ENCODE results near the gene DDX41. TPM values are rescaled to one million over a fixed set of nuclear protein-coding genes. Genes with fewer than 3 reads are reported as not detected.

DDX41 gene
- total and polyA plus RNA-seq, 2 donors = 71.3 to 78.0 TPM

DNA sequence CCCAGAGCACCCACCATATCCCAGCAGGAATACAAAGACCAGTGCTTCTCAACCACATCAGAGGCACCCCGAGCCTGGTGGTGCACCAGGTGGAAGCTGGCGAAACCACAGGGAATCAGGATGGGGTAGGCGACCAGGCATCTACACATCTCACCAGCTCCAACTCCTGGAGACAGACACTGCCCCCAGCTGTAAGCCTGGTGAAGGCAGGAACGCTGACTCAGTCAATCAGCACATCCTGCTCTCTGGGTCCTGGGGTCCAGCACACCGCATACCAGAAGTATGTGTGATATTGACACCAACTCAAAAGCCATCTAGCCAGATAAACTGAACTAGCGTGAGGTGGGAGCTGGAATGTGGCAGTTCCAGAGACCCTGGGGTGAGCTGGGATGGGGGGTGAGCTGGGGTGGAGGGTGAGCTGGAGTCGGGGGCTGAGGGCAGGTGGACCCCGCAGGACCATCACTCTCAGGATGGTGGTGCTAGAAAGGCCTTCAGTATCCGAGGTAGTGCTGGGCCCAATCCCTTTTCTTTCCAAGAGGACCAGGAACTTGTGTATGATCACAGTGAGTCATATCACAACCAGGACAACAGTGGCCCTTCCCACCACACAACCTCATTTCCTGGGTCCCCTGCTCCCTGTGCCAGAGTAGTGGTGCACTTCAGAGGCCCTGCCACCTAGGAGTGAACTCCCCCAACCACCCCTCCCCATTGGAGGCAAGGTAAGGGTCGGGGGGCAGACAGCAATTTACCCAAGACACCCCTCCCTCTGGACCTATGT, 45.8 kb downstream of the DDX41 start:
- Histone ChIP-seq H3K9me3 (ENCODE audit: control insufficient read depth in 2 of 2, insufficient read depth in 1 of 2, low read length in 1 of 2) (peaks cover 0 to 3% of the 10 kb centered on the region in 2 donors), H3K4me3 (ENCODE audit: low read length in 2 of 2) (no peak overlapping the region), H3K27ac (ENCODE audit: low read depth in 1 of 2, low read length in 1 of 2) (no peak overlapping the region), H3K27me3 (ENCODE audit: control insufficient read depth in 2 of 2, insufficient read depth in 1 of 2, low read length in 1 of 2) (peaks cover 0 to 8% of the 10 kb centered on the region in 2 donors), H3K36me3 (ENCODE audit: control insufficient read depth in 2 of 2, insufficient read depth in 2 of 2, low read length in 1 of 2) (peaks cover 28 to 33% of the 10 kb centered on the region in 2 donors), H3K4me1 (ENCODE audit: control insufficient read depth in 2 of 2, insufficient read depth in 2 of 2, low read length in 2 of 2) (peaks cover 24 to 53% of the 10 kb centered on the region in 2 donors)
- WGBS = 81% methylated on average over 10 of the region's 10 CpGs
- no peak for DNase-seq (ENCODE audit: low read depth in 6 of 9, low spot score in 9 of 9)

DNA sequence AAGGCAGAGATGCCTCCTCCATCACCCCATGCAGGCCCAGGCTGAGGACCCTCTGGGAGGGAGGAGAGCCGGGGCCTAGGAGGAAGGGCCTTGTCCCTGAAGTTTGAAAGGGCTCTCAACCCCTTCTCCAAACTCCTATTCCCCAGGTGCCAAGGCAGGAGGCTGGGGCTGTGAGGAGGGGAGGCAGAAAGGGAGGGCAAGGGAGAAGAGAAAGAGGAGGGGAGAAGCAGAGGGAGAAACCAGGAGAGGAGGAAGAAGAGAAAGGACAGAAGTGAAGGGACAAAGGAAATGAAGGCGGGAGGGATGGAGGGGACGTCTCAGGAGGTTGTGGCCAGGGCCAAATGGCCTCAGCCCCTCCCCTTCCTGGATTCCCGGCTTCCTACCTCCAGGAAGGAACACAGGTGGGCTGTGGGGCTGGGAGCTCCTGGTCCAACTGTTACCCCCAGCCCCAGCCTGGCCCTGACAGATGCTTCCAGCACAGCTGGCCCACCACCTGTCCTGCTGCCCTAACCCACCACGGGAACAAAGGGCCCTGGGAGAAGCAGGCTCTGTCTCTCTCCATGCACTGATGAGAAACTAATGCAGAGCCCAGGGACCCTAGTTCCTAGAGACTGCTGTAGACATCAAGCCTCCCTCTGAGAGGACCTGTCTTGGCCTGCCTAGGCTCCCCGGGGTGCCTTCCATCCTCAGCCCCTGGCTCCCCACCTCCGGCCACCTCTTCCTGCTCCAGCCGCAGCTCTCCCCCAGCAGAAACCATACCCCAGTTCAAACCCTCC, 46.8 kb downstream of the DDX41 start:
- Histone ChIP-seq H3K9me3 (ENCODE audit: control insufficient read depth in 2 of 2, insufficient read depth in 1 of 2, low read length in 1 of 2) (peaks cover 0 to 3% of the 10 kb centered on the region in 2 donors), H3K4me3 (ENCODE audit: low read length in 2 of 2) (no peak overlapping the region), H3K27ac (ENCODE audit: low read depth in 1 of 2, low read length in 1 of 2) (no peak overlapping the region), H3K36me3 (ENCODE audit: control insufficient read depth in 2 of 2, insufficient read depth in 2 of 2, low read length in 1 of 2) (peaks cover 38 to 42% of the 10 kb centered on the region in 2 donors), H3K27me3 (ENCODE audit: control insufficient read depth in 2 of 2, insufficient read depth in 1 of 2, low read length in 1 of 2) (peaks cover 0 to 8% of the 10 kb centered on the region in 2 donors), H3K4me1 (ENCODE audit: control insufficient read depth in 2 of 2, insufficient read depth in 2 of 2, low read length in 2 of 2) (peaks cover 20 to 43% of the 10 kb centered on the region in 2 donors)
- no peak for DNase-seq (ENCODE audit: low read depth in 6 of 9, low spot score in 9 of 9)
- 90% methylated on average over 8 of the region's 8 CpGs for WGBS

DNA sequence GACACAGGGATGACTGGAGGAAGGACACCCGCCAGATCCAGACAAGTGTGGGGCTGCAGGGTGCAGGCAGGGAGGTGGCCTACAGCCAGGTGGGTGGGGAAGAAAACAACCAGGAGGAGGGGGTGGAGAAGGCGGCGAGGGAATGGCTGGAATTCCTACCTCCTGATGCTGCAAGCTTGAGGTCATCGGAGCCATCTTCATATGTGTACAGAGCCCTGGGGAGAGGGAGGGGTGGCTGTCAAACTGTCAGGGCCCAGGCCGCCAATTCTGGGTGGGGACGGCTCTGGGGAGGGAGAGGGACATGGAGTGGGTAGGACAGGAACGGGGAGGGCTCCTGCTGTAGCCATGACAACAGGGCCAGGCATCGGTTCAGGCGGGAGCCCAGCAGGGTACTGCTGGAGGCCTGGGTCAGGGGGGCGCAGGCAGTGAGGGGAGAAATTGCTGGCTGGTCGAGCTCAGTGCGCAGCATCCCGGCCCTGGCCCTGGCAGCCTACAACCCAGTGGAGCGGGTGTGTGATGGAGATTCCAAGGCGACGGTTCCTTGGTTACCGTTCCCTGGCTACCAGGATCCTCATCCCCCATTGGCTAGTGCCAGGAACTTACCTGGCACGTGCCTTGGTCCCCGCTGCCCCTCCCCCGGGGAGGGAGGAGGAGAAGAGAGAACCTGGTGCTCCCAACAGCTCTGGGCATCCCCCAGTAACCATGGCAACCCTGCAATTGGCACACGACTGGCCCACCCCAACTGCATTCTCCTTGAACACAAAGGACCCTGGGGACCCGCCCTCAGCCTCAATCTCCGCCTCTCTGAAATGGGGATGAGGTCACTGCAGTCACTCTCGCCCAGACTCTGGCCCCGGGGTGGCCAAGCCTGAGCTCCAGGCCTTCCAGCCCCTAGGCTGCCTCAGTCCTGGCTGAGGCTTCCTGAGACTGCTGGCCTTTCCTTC, 47.8 kb downstream of the DDX41 start:
- Histone ChIP-seq H3K27ac (ENCODE audit: low read depth in 1 of 2, low read length in 1 of 2) (no peak overlapping the region), H3K36me3 (ENCODE audit: control insufficient read depth in 2 of 2, insufficient read depth in 2 of 2, low read length in 1 of 2) (peaks cover 39 to 42% of the 10 kb centered on the region in 2 donors), H3K27me3 (ENCODE audit: control insufficient read depth in 2 of 2, insufficient read depth in 1 of 2, low read length in 1 of 2) (peaks cover 0 to 1% of the 10 kb centered on the region in 2 donors), H3K4me1 (ENCODE audit: control insufficient read depth in 2 of 2, insufficient read depth in 2 of 2, low read length in 2 of 2) (peaks cover 17 to 34% of the 10 kb centered on the region in 2 donors), H3K4me3 (ENCODE audit: low read length in 2 of 2) (no peak overlapping the region), H3K9me3 (ENCODE audit: control insufficient read depth in 2 of 2, insufficient read depth in 1 of 2, low read length in 1 of 2) (peaks cover 0 to 3% of the 10 kb centered on the region in 2 donors)
- WGBS = 92% methylated on average over 25 of the region's 25 CpGs
- DNase-seq (ENCODE audit: low read depth in 6 of 9, low spot score in 9 of 9) = no peak

DNA sequence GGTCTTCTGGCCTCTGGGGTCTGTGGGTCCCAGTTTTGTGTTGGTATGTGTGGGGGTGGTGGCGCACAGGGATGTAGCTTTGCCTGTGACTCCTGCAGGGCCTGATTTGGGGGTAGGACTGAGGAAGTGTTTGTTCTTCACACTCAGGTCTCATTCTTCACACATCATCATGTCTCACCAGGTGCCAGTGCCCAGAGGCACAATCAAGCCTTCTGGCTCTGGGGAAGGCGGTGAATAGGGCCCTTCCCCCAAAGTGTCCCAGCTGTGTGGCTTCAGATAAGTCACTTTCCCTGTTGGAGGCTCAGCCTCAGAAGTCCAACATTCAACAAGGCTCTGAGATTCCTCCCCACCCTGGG, 48.5 kb downstream of the DDX41 start:
- peaks cover 0 to 3% of the 10 kb centered on the region in 2 donors for H3K9me3 ChIP-seq (ENCODE audit: control insufficient read depth in 2 of 2, insufficient read depth in 1 of 2, low read length in 1 of 2)
- peaks cover 17 to 31% of the 10 kb centered on the region in 2 donors for H3K4me1 ChIP-seq (ENCODE audit: control insufficient read depth in 2 of 2, insufficient read depth in 2 of 2, low read length in 2 of 2)
- H3K4me3 ChIP-seq (ENCODE audit: low read length in 2 of 2) = no peak overlapping the region
- WGBS = 99% methylated on average over 2 of the region's 2 CpGs
- DNase-seq (ENCODE audit: low read depth in 6 of 9, low spot score in 9 of 9) = no peak
- no peaks in the 10 kb centered on the region for H3K27me3 ChIP-seq (ENCODE audit: control insufficient read depth in 2 of 2, insufficient read depth in 1 of 2, low read length in 1 of 2)
- peaks cover 41 to 45% of the 10 kb centered on the region in 2 donors for H3K36me3 ChIP-seq (ENCODE audit: control insufficient read depth in 2 of 2, insufficient read depth in 2 of 2, low read length in 1 of 2)
- H3K27ac ChIP-seq (ENCODE audit: low read depth in 1 of 2, low read length in 1 of 2) = no peak overlapping the region

DNA sequence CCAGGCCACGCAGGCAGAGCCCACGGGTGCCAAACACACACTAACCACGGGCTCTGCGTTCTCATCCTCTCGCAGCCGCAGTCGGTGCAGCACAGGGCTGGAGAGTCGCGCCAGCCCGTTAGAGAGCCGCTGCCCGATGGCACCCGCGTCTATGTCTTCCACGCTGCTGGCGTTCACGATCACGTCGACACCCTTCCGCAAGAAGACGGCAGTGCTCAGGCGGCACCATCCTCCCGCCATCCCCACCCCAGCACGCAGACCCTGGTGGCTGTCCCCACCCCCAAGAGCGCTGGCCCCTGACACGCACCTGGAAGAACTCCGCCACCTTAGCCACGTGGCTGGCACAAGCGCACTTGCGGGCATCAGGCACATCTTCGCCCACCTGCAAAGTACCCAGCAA, 49.3 kb downstream of the DDX41 start:
- peaks cover 0 to 3% of the 10 kb centered on the region in 2 donors for H3K9me3 ChIP-seq (ENCODE audit: control insufficient read depth in 2 of 2, insufficient read depth in 1 of 2, low read length in 1 of 2)
- H3K27me3 ChIP-seq (ENCODE audit: control insufficient read depth in 2 of 2, insufficient read depth in 1 of 2, low read length in 1 of 2) = no peaks in the 10 kb centered on the region
- no peak overlapping the region for H3K4me3 ChIP-seq (ENCODE audit: low read length in 2 of 2)
- no peak overlapping the region for H3K27ac ChIP-seq (ENCODE audit: low read depth in 1 of 2, low read length in 1 of 2)
- 96% methylated on average over 31 of the region's 31 CpGs for WGBS
- H3K4me1 ChIP-seq (ENCODE audit: control insufficient read depth in 2 of 2, insufficient read depth in 2 of 2, low read length in 2 of 2) = peaks cover 16 to 33% of the 10 kb centered on the region in 2 donors
- H3K36me3 ChIP-seq (ENCODE audit: control insufficient read depth in 2 of 2, insufficient read depth in 2 of 2, low read length in 1 of 2) = peaks cover 44 to 45% of the 10 kb centered on the region in 2 donors
- no peak for DNase-seq (ENCODE audit: low read depth in 6 of 9, low spot score in 9 of 9)

GRCh38 chr5:177466861-177467260, 49.9 kb downstream of the DDX41 start:
- peaks cover 45 to 47% of the 10 kb centered on the region in 2 donors for H3K36me3 ChIP-seq (ENCODE audit: control insufficient read depth in 2 of 2, insufficient read depth in 2 of 2, low read length in 1 of 2)
- peaks cover 0 to 1% of the 10 kb centered on the region in 2 donors for H3K9me3 ChIP-seq (ENCODE audit: control insufficient read depth in 2 of 2, insufficient read depth in 1 of 2, low read length in 1 of 2)
- DNase-seq (ENCODE audit: low read depth in 6 of 9, low spot score in 9 of 9) = no peak
- no peak overlapping the region for H3K27ac ChIP-seq (ENCODE audit: low read depth in 1 of 2, low read length in 1 of 2)
- 98% methylated on average over 25 of the region's 25 CpGs for WGBS
- peaks cover 14 to 33% of the 10 kb centered on the region in 2 donors for H3K4me1 ChIP-seq (ENCODE audit: control insufficient read depth in 2 of 2, insufficient read depth in 2 of 2, low read length in 2 of 2)
- no peaks in the 10 kb centered on the region for H3K27me3 ChIP-seq (ENCODE audit: control insufficient read depth in 2 of 2, insufficient read depth in 1 of 2, low read length in 1 of 2)
- H3K4me3 ChIP-seq (ENCODE audit: low read length in 2 of 2) = no peak overlapping the region

DNA sequence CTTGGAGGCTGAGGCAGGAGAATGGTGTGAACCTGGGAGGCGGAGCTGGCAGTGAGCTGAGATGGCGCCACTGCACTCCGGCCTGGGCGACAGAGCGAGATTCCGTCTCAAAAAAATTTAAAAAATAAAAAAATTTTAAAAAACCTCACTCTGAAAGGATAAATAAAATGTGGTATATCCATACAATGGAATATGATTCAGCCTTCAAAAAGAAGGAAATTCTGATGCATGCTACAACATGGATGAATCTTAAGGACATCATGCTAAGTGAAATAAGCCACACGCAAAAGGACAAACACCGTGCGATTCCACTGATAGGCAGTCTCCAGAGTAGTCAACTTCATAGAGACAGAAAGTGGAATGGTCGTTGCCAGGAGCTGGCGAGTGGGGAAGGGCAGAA, 51.7 kb downstream of the DDX41 start:
- Histone ChIP-seq H3K4me1 (ENCODE audit: control insufficient read depth in 2 of 2, insufficient read depth in 2 of 2, low read length in 2 of 2) (peaks cover 4 to 19% of the 10 kb centered on the region in 2 donors), H3K27ac (ENCODE audit: low read depth in 1 of 2, low read length in 1 of 2) (no peak overlapping the region), H3K4me3 (ENCODE audit: low read length in 2 of 2) (no peak overlapping the region), H3K9me3 (ENCODE audit: control insufficient read depth in 2 of 2, insufficient read depth in 1 of 2, low read length in 1 of 2) (no peaks in the 10 kb centered on the region), H3K36me3 (ENCODE audit: control insufficient read depth in 2 of 2, insufficient read depth in 2 of 2, low read length in 1 of 2) (peaks cover 47 to 49% of the 10 kb centered on the region in 2 donors), H3K27me3 (ENCODE audit: control insufficient read depth in 2 of 2, insufficient read depth in 1 of 2, low read length in 1 of 2) (no peaks in the 10 kb centered on the region)
- no peak for DNase-seq (ENCODE audit: low read depth in 6 of 9, low spot score in 9 of 9)
- 93% methylated on average over 11 of the region's 11 CpGs for WGBS

- Histone ChIP-seq H3K9me3 (ENCODE audit: control insufficient read depth in 2 of 2, insufficient read depth in 1 of 2, low read length in 1 of 2) (no peaks in the 10 kb centered on the region), H3K36me3 (ENCODE audit: control insufficient read depth in 2 of 2, insufficient read depth in 2 of 2, low read length in 1 of 2) (peaks cover 54 to 62% of the 10 kb centered on the region in 2 donors), H3K27me3 (ENCODE audit: control insufficient read depth in 2 of 2, insufficient read depth in 1 of 2, low read length in 1 of 2) (no peaks in the 10 kb centered on the region), H3K4me1 (ENCODE audit: control insufficient read depth in 2 of 2, insufficient read depth in 2 of 2, low read length in 2 of 2) (peaks cover 4 to 14% of the 10 kb centered on the region in 2 donors), H3K27ac (ENCODE audit: low read depth in 1 of 2, low read length in 1 of 2) (no peak overlapping the region), H3K4me3 (ENCODE audit: low read length in 2 of 2) (no peak overlapping the region)
- 50% methylated on average over 27 of the region's 27 CpGs for whole genome bisulfite sequencing
- no peak for DNase-seq (ENCODE audit: low read depth in 6 of 9, low spot score in 9 of 9)
Measured at GRCh38 chr5:177462021-177462670, 54.6 kb downstream of the DDX41 start.
